HG03175 (cell line): ENCODE measurements around the gene SH3BGRL3.
"Not testable (repeated sequence)": the region's sequence is repeated elsewhere in the genome, so short reads cannot be mapped to it uniquely, and the experiment has no call there.

Source experiments
- ATAC-seq: cut with Tn5 transposase; IDR thresholded peaks from one replicate; pipeline ENCODE4 v1.9.1; 2021; ENCODE audit warnings: mild to moderate bottlenecking, moderate library complexity; ENCODE audit not compliant: unreplicated experiment

The SH3BGRL3 gene

DNA sequence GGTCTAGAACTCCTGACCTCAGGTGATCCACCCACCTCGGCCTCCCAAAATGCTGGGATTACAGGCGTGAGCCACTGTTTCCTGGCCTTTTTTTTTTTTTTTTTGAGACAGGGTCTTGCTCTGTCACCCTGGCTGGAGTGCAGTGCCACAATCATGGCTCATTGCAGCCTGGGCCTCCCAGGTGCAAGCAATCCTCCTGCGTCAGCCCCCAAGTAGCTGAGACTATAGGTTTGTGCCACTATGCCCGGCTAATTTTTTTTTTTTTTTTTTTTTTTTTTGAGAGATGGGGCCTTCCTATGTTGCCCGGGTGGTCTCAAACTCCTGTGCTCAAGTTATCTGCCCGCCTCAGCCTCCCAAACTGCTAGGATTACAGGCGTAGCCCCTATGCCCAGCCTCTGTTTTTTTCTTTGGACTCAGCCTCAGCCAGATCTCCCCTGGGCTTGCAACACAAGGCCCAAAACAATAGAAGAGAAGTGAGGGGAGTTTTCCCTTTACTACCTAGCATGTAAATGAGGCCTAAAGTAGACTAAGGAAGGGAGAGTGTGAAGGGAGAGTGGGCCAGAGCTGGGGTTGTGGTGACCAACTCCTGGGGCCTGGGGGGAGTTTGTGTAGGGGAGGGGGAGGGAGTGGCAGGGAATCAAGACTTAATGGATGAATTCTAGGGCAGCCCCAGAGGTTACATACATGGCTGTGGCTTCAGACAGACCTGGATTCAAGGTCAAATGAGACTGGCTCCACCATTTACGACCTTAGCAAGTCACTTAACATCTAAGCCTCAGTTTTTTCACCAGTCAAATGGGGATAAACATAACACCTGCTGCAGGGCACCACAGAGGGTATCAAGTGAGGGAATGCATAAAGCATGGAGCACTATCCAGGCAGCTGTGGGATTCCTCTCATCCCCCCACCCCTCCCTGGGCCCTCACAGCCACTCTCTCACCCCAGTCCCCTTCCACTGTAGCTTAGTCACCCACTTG lies 36.3 kb downstream of the SH3BGRL3 start:
- no peak for ATAC-seq

DNA sequence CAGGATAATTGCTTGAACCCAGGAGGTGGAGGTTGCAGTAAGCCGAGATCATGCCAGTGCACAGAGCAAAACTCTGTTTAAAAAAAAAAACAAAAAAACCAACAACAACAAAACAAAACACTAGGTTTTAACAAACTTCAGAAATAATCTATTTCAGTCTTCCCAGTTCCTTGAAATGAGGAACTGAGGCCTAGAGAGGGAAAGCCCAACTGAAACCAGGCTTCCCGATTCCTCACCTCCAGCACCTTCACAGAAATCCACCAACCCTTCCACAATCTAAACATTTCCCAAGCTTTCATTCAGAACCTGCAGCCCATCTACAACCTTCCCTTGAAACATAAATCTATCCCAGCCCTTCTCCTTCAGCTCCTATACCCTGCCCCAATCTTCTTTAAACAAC lies 37.3 kb downstream of the SH3BGRL3 start:
- no peak for ATAC-seq

DNA sequence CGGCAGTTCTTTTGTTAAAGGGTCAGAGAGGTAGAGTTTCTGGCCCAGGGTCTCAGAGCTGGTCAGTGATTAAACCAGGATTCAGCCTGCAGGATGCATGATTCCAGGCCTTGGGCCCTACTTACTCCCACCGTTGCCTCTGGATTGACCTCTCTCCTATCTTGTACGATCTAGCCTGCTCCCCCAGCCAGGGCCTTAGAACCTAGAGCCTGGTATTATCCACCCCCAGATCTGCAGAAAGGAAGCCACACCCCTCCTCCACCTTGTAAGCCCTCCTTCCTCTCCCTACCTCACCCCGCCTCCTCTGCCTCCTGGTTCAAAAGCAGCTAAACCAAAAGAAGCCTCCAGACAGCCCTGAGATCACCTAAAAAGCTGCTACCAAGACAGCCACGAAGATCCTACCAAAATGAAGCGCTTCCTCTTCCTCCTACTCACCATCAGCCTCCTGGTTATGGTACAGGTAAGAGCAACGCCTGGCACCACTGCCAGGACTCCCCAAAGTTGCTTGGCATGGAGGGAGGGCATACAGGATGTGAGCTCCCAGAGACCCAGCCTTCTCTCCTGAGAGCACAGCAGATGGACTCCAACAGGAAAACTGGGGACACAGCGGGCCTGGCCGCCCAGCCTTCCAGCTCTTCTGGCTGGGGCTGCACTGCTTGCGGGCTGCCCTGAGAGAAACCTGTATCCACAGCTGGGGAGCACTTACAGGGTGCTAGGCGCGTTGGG lies 37.9 kb downstream of the SH3BGRL3 start, which contains the start of gene CD52:
TSS of gene CD52 (plus strand) at position 347 of the 726 bp plus-strand sequence. CDS start at position 407, 60 bp downstream.
- ATAC-seq = peak; percentile 40

DNA sequence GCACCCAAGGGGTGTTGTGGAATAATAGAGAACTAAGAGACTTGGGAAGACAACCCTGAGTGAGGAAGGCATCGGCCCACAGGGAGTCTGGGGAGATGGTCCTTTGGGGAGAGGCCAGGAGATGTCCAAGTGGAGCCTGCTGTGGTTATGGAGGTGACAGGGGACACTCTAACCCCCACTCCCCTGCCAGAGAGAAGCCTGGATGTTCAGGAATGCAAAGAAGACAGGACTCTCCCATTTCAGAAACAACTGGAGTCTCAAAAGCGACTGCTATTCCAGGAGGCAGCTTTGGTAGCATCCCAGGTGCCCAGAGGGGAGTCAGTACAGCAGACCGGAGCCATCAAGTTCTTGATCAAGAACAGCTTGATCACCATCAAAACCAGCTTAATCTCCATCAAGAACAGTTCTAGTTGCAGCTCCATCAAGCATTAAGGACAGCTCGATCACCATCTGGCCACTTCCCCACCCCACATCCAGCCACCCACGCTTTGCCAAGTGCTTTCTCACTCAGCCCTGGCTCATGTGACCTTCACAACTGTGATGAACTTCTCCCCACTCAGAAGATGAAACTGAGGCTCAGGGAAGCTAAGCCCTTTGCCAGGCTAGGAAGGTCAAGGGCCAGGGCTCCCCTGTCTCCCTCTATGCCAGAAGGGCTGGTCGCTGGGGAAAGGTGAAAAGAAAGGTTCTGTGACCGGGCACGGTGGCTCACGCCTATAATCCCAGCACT lies 38.6 kb downstream of the SH3BGRL3 start:
- no peak for ATAC-seq

DNA sequence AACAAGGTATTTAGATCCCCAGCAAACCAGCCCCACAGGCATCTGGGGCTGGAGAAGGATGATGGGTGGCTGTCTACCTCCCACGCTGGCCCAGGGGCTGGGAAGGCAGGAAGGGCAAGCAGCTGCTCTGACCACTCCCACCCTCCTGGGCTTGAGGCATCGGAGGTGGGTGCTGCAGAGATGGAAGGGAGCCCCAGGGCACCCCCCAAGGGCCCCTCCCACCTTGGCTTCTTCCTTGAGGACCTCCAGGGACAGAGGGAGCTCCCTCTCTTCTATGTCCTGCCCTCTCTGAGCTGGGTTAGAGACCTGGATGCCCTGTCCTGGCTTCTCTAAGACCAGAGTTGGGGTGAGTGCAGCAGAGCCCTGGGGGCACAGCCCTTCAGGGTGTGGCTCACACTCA lies 41.0 kb downstream of the SH3BGRL3 start:
- no peak for ATAC-seq

DNA sequence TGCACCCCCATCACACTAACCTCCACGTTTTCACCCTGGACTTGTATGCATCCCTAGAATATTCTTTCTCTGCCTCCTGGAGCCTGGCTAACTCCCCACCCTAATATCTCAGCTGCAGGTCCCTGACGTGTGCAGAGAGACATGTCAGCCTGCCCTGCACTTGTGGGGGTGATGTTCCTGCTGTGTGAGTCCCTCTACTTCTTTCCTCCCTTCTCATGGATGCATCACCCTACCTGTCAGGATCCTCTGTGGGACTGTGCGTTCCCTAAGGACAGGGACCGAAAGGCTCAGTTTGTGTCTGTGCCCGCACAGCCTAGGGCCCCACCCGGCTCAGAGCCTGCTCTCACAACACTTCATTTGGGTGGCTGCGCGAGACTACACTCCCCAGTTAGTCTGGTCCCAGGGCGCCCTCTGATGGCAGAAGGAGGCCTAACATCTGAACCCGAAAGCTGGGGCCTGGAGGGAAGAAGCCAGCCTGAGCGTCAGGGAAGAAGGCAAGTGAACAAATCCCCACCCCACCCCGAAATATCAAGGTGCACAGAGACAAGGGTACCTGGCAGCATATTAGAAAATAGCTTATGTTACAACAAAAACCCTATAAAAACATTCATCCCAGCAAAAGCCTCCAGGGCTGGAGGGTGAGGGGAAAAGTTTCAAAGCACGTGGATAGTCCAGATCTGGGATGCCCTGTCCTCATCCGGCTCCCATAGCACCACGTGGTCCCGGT lies 41.6 kb downstream of the SH3BGRL3 start:
- ATAC-seq = no peak

DNA sequence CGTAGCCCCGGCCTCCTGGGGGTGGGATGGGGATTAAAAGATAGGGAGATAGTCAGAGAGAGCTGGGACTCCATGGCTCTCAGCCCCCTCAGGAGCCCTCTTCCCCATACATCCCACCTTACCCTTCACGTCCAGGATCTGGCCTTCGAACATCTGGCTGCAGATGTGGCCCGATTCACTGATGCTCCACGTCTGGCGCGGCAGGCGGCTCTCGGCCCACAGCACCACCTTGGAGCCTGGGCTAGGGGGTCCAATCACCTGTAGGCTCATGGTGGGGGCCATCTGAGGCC lies 42.1 kb downstream of the SH3BGRL3 start:
- ATAC-seq = no peak

DNA sequence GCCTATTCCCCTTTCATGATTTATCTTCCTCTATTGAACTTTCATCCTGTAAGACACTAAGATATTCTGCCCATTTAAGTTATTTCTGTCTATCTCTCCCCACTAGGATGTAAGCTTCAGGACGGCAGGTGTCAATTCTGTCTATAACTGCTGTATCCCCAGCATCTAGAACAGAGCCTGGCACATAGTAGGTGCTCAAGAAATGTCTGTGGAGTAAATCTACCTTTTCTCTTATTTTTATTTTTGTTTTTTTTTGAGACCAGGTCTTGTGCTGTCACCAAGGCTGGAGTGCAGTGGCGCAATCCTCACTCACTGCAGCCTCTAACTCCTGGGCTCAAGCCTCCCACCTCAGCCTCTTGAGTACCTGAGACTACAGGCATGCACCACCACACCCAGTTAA lies 43.5 kb downstream of the SH3BGRL3 start:
- ATAC-seq = no peak

DNA sequence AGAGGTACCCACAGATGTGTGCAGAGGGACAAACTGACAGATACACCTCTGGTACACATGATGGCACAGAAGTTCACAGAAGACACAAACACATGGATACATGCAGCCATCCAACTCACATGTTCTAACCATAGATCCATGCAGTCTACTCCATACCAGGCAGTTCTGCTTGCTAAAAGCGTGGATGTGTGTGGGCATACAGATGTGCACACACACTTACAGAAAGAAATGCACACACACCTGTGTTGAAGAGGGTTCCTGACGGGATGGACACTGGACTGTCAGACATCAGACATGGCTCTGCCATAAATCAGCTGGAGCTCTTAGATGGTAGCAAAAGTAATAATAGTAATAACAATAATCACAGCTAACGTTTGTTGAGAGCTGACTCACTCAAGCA lies 44.7 kb downstream of the SH3BGRL3 start:
- no peak for ATAC-seq

DNA sequence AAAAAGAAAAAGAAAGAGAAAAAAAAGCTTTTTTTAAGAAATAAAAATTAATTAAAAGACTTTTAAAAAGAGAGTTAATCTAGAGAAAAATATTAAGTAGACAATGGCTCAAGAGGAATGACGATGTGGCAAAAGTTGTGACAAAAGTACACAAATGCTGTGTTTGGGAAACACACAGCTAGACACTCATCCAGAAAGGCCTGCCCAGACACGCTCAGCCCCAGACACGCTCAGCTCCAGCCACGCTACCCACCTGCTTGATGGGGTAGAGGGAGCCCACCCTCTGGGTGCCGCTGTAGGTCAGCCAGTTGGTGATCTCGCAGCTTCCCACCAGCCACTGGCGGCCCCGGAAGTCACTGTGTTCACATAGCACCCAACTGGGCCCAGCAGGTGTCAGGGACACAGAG lies 48.1 kb downstream of the SH3BGRL3 start:
- no peak for ATAC-seq

DNA sequence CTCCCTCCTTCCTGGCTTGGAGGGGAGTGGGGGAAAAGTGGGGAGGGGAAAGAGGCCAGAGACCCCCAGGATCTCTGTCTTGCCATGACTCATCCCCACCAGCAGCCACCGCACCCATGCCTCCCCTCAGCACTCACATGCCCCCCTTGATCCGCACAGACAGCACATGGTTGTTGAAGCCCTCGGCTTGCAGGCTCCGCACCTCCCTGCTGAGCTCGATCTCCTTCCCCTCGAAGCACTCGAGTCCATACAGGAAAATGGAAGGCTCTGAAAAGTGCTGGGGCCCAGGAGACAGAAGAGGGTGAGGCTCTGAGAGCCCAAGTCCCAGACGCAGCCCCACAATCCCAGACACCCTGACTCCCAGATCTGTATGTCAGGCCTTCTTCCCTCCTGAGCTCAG lies 48.7 kb downstream of the SH3BGRL3 start:
- ATAC-seq = no peak

DNA sequence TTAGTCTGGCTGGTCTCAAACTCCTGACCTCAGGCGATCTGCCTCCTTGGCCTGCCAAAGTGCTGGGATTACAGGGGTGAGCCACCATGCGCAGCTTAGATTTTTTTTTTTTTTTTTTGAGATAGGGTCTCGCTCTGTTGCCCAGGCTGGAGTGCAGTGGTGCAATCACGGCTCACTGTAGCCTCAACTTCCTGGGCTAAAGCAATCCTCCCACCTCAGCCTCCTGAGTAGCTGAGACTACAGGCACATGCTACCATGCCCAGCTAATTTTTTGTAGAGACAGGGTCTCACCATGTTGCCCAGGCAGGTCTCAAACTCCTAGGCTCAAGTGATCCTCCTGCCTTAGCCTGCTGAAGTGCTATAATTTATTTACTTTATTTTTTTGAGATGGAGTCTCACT lies 49.5 kb downstream of the SH3BGRL3 start:
- ATAC-seq = not testable (repeated sequence)

DNA sequence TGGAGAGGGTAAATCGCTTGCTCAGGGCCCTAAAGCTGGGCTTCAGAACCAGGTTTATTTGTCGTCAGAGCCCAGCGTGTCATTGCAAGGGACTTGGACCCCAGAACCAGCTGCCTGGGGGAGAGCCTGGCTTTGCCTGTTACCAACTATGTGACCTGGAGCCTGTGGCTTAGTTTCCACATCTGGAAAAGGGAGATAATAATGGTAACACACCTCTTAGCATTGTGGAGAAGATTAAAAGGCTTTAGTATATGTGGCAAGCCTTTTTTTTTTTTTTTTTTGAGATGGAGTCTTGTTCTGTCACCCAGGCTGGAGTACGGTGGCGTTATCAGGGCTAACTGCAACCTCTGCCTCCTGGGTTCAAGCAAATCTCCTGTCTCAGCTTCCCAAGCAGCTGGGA lies 50.4 kb downstream of the SH3BGRL3 start:
- ATAC-seq = no peak
